ENCODE results near the gene SALL3. TPM values are rescaled to one million over a fixed set of nuclear protein-coding genes. Genes with fewer than 3 reads are reported as not detected.

SALL3 gene
- total and polyA plus RNA-seq, 2 of the 8 experiments (the other 6 are each of a cell fraction or from before 2014, with no cell fraction given), result 10.5 to 46.4 TPM

DNA sequence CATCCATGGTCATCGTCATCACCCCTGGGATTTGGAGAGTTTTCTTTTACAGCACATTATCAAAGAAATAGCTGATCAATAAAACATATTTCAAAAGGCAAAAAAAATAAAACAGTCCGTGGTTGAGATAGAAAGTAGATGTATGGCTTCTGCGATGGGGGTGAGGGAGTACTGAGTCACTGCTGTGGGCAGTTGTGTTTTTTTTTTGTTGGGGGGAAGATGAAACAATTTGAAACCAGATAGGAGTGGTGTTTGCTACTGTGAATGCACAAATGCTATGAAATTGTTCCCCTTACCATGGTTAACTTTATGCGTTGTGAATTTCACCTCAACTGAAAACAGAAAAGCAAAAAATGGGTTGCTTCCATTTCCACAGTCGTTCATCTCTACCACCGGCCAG is 11.9 kb upstream of the SALL3 start:
- H3K79me1 ChIP-seq (ENCODE audit: low read depth, low read length), result no peaks in the 10 kb centered on the region
- H2BK120ac ChIP-seq (replicated peaks; ENCODE audit: low read depth, low read length), result no peak overlapping the region
- FAIRE-seq, result no peak
- H3K23ac ChIP-seq (ENCODE audit: insufficient read length), result no peak overlapping the region
- H3K9me3 ChIP-seq (ENCODE audit: insufficient read depth in 2 of 2, low read depth in 1 of 2, low read length in 1 of 2), result peaks cover 3 to 11% of the 10 kb centered on the region in 2 experiments; a peak in 3 of 4 replicates
- no peak overlapping the region for H2AFZ ChIP-seq (ENCODE audit: low read length)
- H2AK5ac ChIP-seq (ENCODE audit: low read depth, low read length), result no peak overlapping the region
- H4K5ac ChIP-seq (ENCODE audit: insufficient read length, low read depth, low read length), result no peak overlapping the region
- no peak overlapping the region for H3K14ac ChIP-seq (ENCODE audit: insufficient read length)
- peaks cover 0 to 7% of the 10 kb centered on the region in 2 experiments for H4K20me1 ChIP-seq (replicated peaks in 1 of 2; ENCODE audit: control insufficient read depth in 1 of 2, insufficient read depth in 2 of 2, low read length in 2 of 2)
- no peak overlapping the region for H2BK15ac ChIP-seq (ENCODE audit: low read length)
- no peak overlapping the region for H3K18ac ChIP-seq (ENCODE audit: extremely low read depth, low read length)
- H2BK5ac ChIP-seq (ENCODE audit: low read depth, low read length), result no peak overlapping the region
- H3K4me2 ChIP-seq (ENCODE audit: insufficient read depth in 1 of 2, low read depth in 2 of 2, low read length in 2 of 2), result no peak overlapping the region
- H4K91ac ChIP-seq (replicated peaks; ENCODE audit: insufficient read length, low read length), result no peak overlapping the region
- no peak overlapping the region for H3K56ac ChIP-seq (replicated peaks; ENCODE audit: insufficient read length, low read depth, low read length)
- no peak for DNase-seq (ENCODE audit: low read depth in 1 of 2, low spot score in 2 of 2)
- H3K4ac ChIP-seq (replicated peaks; ENCODE audit: insufficient read length, low read depth, low read length), result no peak overlapping the region
- 83% methylated on average over 6 of the region's 6 CpGs; no CpG with 5 or more reads in 1 of the 2 experiments for WGBS, 2 experiments (ENCODE audit: extremely low coverage in 1 of 2, insufficient coverage in 1 of 2, insufficient read length in 1 of 2, insufficient replicate concordance in 2 of 2, low coverage in 1 of 2, low lambda C conversion rate in 2 of 2, missing lambda C conversion rate in 1 of 2)
- peaks cover 5 to 28% (median 22%) of the 10 kb centered on the region in 4 experiments for H3K27me3 ChIP-seq (replicated peaks in 1 of 4; ENCODE audit: control insufficient read depth in 3 of 4, extremely low read depth in 1 of 4, insufficient read depth in 3 of 4, low read length in 3 of 4)
- H3K23me2 ChIP-seq (ENCODE audit: low read depth, low read length), result peaks cover 6% of the 10 kb centered on the region
- H3K27ac ChIP-seq (ENCODE audit: low read depth, low read length), result no peak overlapping the region
- H2BK20ac ChIP-seq (ENCODE audit: low read length), result no peak overlapping the region
- no peak overlapping the region for H4K8ac ChIP-seq (ENCODE audit: extremely low read depth, insufficient read depth, low read length)
- H3K9ac ChIP-seq (replicated peaks in 1 of 4; ENCODE audit: extremely low read depth in 1 of 4, low read depth in 3 of 4, low read length in 3 of 4), result no peak overlapping the region
- H2BK12ac ChIP-seq (ENCODE audit: low read depth, low read length), result no peak overlapping the region
- H3K79me2 ChIP-seq (ENCODE audit: control insufficient read depth in 1 of 2, insufficient read depth in 2 of 2, low read length in 2 of 2), result peaks cover 0 to under 1% of the 10 kb centered on the region in 2 experiments; a peak in 1 of 4 replicates
- ChIA-PET CTCF (ENCODE audit: partially characterized antibody) (interaction anchor here (0.7 to 1.1 kb wide), 4 partner anchors 36 to 378 kb away, joined by 3 to 6 read pairs (median 3); no protein-coding TSS in a partner anchor), POLR2A (ENCODE audit: partially characterized antibody) (no interaction called here)
- H3K4me3 ChIP-seq (ENCODE audit: extremely low read depth in 1 of 4, insufficient read depth in 2 of 4, low read depth in 3 of 4, low read length in 4 of 4), result no peak overlapping the region
- peaks cover 0 to 8% (median 0%) of the 10 kb centered on the region in 4 experiments; a peak in 1 of 7 replicates for H3K4me1 ChIP-seq (replicated peaks in 1 of 4; ENCODE audit: control insufficient read depth in 3 of 4, insufficient read depth in 4 of 4, low read length in 3 of 4)
- no peaks in the 10 kb centered on the region; a peak in 1 of 8 replicates for H3K36me3 ChIP-seq (ENCODE audit: control insufficient read depth in 2 of 4, insufficient read depth in 4 of 4, low read length in 3 of 4)
- TF ChIP-seq GABPA (IDR thresholded peaks at IDR 0.05; ENCODE audit: borderline replicate concordance, insufficient read depth, low read length), result no peak
- no peak for TF ChIP-seq JUN (IDR thresholded peaks at IDR 0.05; ENCODE audit: low read depth, low read length)
- no peak for TF ChIP-seq SP4 (IDR thresholded peaks at IDR 0.05; ENCODE audit: low read length)
- no peak for TF ChIP-seq EZH2 (IDR thresholded peaks at IDR 0.05; ENCODE audit: low read depth, low read length, severe bottlenecking)
- TF ChIP-seq RBBP5 (IDR thresholded peaks at IDR 0.05; ENCODE audit: borderline replicate concordance, low read depth, low read length), result no peak
- TF ChIP-seq PHF8 (conservative IDR thresholded peaks at IDR 0.05; ENCODE audit: low read depth, low read length), result no peak
- no peak for TF ChIP-seq JUND (IDR thresholded peaks at IDR 0.05; ENCODE audit: low read length)
- no peak for TF ChIP-seq SIX5 (IDR thresholded peaks at IDR 0.05; ENCODE audit: low read depth, low read length)
- no peak for TF ChIP-seq RXRA (IDR thresholded peaks at IDR 0.05; ENCODE audit: insufficient read depth, low read depth, low read length)
- TF ChIP-seq TCF12 (IDR thresholded peaks at IDR 0.05; ENCODE audit: low read depth, low read length), result no peak
- TF ChIP-seq, protein P1, sequence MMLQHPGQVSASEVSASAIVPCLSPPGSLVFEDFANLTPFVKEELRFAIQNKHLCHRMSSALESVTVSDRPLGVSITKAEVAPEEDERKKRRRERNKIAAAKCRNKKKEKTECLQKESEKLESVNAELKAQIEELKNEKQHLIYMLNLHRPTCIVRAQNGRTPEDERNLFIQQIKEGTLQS (IDR thresholded peaks at IDR 0.05; ENCODE audit: insufficient read depth, low read depth, low read length), result no peak
- TF ChIP-seq MAFK (IDR thresholded peaks at IDR 0.05; ENCODE audit: low read depth, low read length), result no peak
- no peak for TF ChIP-seq CHD1 (IDR thresholded peaks at IDR 0.05; ENCODE audit: low read depth, low read length)
- TF ChIP-seq, protein P2, sequence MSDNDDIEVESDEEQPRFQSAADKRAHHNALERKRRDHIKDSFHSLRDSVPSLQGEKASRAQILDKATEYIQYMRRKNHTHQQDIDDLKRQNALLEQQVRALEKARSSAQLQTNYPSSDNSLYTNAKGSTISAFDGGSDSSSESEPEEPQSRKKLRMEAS (IDR thresholded peaks at IDR 0.05), result no peak

Data from H1 (cell line).